IPS-11a (cell line): ENCODE measurements around the gene RAB3GAP1.
"Not testable (repeated sequence)": the region's sequence is repeated elsewhere in the genome, so short reads cannot be mapped to it uniquely, and the experiment has no call there.

Experiments
- H3K4me3 ChIP-seq: one replicate; pipeline ENCODE4 v1.5.1; 2013; ENCODE audit warnings: low read depth, low read length, control low read depth

Gene RAB3GAP1

GRCh38 chr2:135052997-135053474, 944 bp downstream of the RAB3GAP1 start:
- peak overlapping the region; percentile 97 for H3K4me3 ChIP-seq

- H3K4me3 ChIP-seq: no peak overlapping the region
Measured at GRCh38 chr2:135055182-135055786, 3.2 kb downstream of the RAB3GAP1 start.

GRCh38 chr2:135056790-135057189, 4.7 kb downstream of the RAB3GAP1 start:
- no peak overlapping the region for H3K4me3 ChIP-seq

GRCh38 chr2:135059577-135059976, 7.5 kb downstream of the RAB3GAP1 start:
- no peak overlapping the region for H3K4me3 ChIP-seq

GRCh38 chr2:135063210-135063609, 11.1 kb downstream of the RAB3GAP1 start:
- H3K4me3 ChIP-seq: no peak overlapping the region

- no peak overlapping the region for H3K4me3 ChIP-seq
Measured at GRCh38 chr2:135064149-135064548, 12.1 kb downstream of the RAB3GAP1 start.

GRCh38 chr2:135066710-135067109, 14.6 kb downstream of the RAB3GAP1 start:
- no peak overlapping the region for H3K4me3 ChIP-seq

- H3K4me3 ChIP-seq: no peak overlapping the region
Measured at GRCh38 chr2:135072125-135072997, 20.3 kb downstream of the RAB3GAP1 start.

GRCh38 chr2:135074216-135074615, 22.1 kb downstream of the RAB3GAP1 start:
- H3K4me3 ChIP-seq: no peak overlapping the region

GRCh38 chr2:135076556-135076955, 24.5 kb downstream of the RAB3GAP1 start:
- no peak overlapping the region for H3K4me3 ChIP-seq

- H3K4me3 ChIP-seq: no peak overlapping the region
Measured at GRCh38 chr2:135078417-135078816, 26.3 kb downstream of the RAB3GAP1 start.

- no peak overlapping the region for H3K4me3 ChIP-seq
Measured at GRCh38 chr2:135086222-135086621, 34.1 kb downstream of the RAB3GAP1 start.

- H3K4me3 ChIP-seq: not testable (repeated sequence)
Measured at GRCh38 chr2:135089597-135089996, 37.5 kb downstream of the RAB3GAP1 start.

GRCh38 chr2:135091681-135092080, 39.6 kb downstream of the RAB3GAP1 start:
- no peak overlapping the region for H3K4me3 ChIP-seq

- H3K4me3 ChIP-seq: no peak overlapping the region
Measured at GRCh38 chr2:135093193-135093592, 41.1 kb downstream of the RAB3GAP1 start.

- H3K4me3 ChIP-seq: no peak overlapping the region
Measured at GRCh38 chr2:135093670-135094330, 41.7 kb downstream of the RAB3GAP1 start.

GRCh38 chr2:135094508-135094907, 42.4 kb downstream of the RAB3GAP1 start:
- no peak overlapping the region for H3K4me3 ChIP-seq

GRCh38 chr2:135095591-135095990, 43.5 kb downstream of the RAB3GAP1 start:
- H3K4me3 ChIP-seq: no peak overlapping the region

- no peak overlapping the region for H3K4me3 ChIP-seq
Measured at GRCh38 chr2:135096665-135097446, 44.8 kb downstream of the RAB3GAP1 start.

- H3K4me3 ChIP-seq: no peak overlapping the region
Measured at GRCh38 chr2:135097532-135098231, 45.6 kb downstream of the RAB3GAP1 start.
